ENCODE measurements around the gene ZBTB7C.

GRCh38 chr18:48113691-48114090 is 295.5 kb downstream of the ZBTB7C start:
- no peak for TF ChIP-seq CTCF (IDR thresholded peaks at IDR 0.05)
- TF ChIP-seq SREBF2 (IDR thresholded peaks at IDR 0.05) = no peak
- TF ChIP-seq EHF (CRISPR knock-in tag; IDR thresholded peaks at IDR 0.05) = no peak
- TF ChIP-seq POLR2A (IDR thresholded peaks at IDR 0.05; ENCODE audit: low read length) = no peak
- no peak for TF ChIP-seq RAD21 (conservative IDR thresholded peaks at IDR 0.05 in 1 of 2, IDR thresholded peaks at IDR 0.05 in 1 of 2)
- TF ChIP-seq POLR2AphosphoS2 (conservative IDR thresholded peaks at IDR 0.05; ENCODE audit: low read length) = no peak
- TF ChIP-seq JUNB (IDR thresholded peaks at IDR 0.05) = no peak
- TF ChIP-seq MAFK (IDR thresholded peaks at IDR 0.05; ENCODE audit: partially characterized antibody) = no peak
- no peak for TF ChIP-seq REST (IDR thresholded peaks at IDR 0.05)
- no peak for TF ChIP-seq HDAC2 (IDR thresholded peaks at IDR 0.05)
- TF ChIP-seq ZNF302 (CRISPR knock-in tag; IDR thresholded peaks at IDR 0.05) = no peak
- no peak for TF ChIP-seq ZC3H11A (IDR thresholded peaks at IDR 0.05)

Measured in A549 (cell line).